GM18861 (cell line): Measurements from ENCODE around the gene PHGDH.
"Not testable (repeated sequence)": the region's sequence is repeated elsewhere in the genome, so short reads cannot be mapped to it uniquely, and the experiment has no call there.

ENCODE experiments used
- ATAC-seq: cut with Tn5 transposase; IDR thresholded peaks from one replicate; pipeline ENCODE4 v1.9.1; 2021; ENCODE audit not compliant: unreplicated experiment

PHGDH gene

GRCh38 chr1:119784191-119784781, 72.6 kb downstream of the PHGDH start:
- no peak for ATAC-seq

- not testable (repeated sequence) for ATAC-seq
Measured at GRCh38 chr1:119786046-119786445, 74.3 kb downstream of the PHGDH start.

GRCh38 chr1:119786473-119787050, 74.8 kb downstream of the PHGDH start:
- not testable (repeated sequence) for ATAC-seq

GRCh38 chr1:119787776-119788175, 76.0 kb downstream of the PHGDH start:
- no peak for ATAC-seq

- ATAC-seq, result no peak
Measured at GRCh38 chr1:119790451-119791198, 78.9 kb downstream of the PHGDH start.

DNA sequence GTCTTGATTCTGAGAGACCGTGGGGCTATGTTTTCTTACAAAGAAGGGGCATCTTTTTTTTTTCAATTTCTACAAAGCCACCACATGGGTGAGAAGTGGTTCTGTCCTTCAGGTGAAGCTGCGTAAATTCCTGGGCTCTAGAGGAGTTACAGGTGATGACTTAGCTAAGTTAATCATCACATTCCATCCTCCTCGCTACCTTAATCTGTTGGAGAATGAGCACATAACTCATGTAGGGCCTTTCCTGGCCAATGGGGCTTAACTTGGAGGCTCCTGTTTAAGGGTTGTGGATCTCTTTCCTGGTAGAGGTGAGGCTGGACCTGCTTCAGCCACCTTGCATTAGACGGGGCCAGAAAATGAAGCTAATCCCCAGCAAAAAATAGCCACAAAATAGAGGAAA, 79.6 kb downstream of the PHGDH start:
- ATAC-seq, result no peak
